H9 (cell line): ENCODE data around the gene ETV6. TPM values are rescaled to one million over a fixed set of nuclear protein-coding genes. Genes with fewer than 3 reads are reported as not detected.

Experiments
- DNase-seq: peaks from one replicate; pipeline ENCODE4 v3.0.0-alpha.2; 2017
- H2AFZ ChIP-seq: one replicate; pipeline ENCODE4 v1.6.1; 2013; ENCODE audit warnings: mild to moderate bottlenecking, low read length, control low read depth, moderate library complexity
- H2AK5ac ChIP-seq: 2 replicates; pipeline ENCODE4 v1.6.1; 2013; ENCODE audit warnings: low read length, control low read depth, mixed read lengths; ENCODE audit not compliant: insufficient read length
- H2BK120ac ChIP-seq: one replicate; pipeline ENCODE4 v1.6.1; 2013; ENCODE audit warnings: low read depth, mild to moderate bottlenecking, low read length, control low read depth, inconsistent platforms; ENCODE audit not compliant: poor library complexity, severe bottlenecking
- H2BK12ac ChIP-seq: 2 replicates; pipeline ENCODE4 v1.6.1; 2013; ENCODE audit warnings: low read length, control low read depth, mixed read lengths, low read depth; ENCODE audit not compliant: insufficient read length
- H2BK15ac ChIP-seq: 2 replicates; pipeline ENCODE4 v1.6.1; 2013; ENCODE audit warnings: low read depth, low read length, control low read depth
- H2BK20ac ChIP-seq: one replicate; pipeline ENCODE4 v1.6.1; 2013; ENCODE audit warnings: low read depth, mild to moderate bottlenecking, low read length, control low read depth, inconsistent platforms; ENCODE audit not compliant: poor library complexity, severe bottlenecking
- H2BK5ac ChIP-seq: 2 replicates; pipeline ENCODE4 v1.6.1; 2013; ENCODE audit warnings: low read length, control low read depth, mixed read lengths; ENCODE audit not compliant: insufficient read length
- H3K14ac ChIP-seq: 2 replicates; pipeline ENCODE4 v1.6.1; 2013; ENCODE audit warnings: low read length, control low read depth; ENCODE audit not compliant: insufficient read depth
- H3K18ac ChIP-seq: 2 replicates; pipeline ENCODE4 v1.6.1; 2013; ENCODE audit warnings: low read depth, mild to moderate bottlenecking, mixed read lengths, low read length, control low read depth; ENCODE audit not compliant: insufficient read length
- H3K23ac ChIP-seq: 2 replicates; pipeline ENCODE4 v1.6.1; 2013; ENCODE audit warnings: low read length, control low read depth, mixed read lengths, low read depth; ENCODE audit not compliant: insufficient read length
- H3K23me2 ChIP-seq: 2 replicates; pipeline ENCODE4 v1.6.1; 2013; ENCODE audit warnings: low read depth, mild to moderate bottlenecking, mixed read lengths, low read length, control low read depth; ENCODE audit not compliant: insufficient read length, poor library complexity, severe bottlenecking
- H3K27ac ChIP-seq: 2 replicates; pipeline ENCODE4 v1.5.1; 2013; ENCODE audit warnings: low read length, control low read depth, mixed read lengths, low read depth; ENCODE audit not compliant: insufficient read length
- H3K27me3 ChIP-seq: 2 replicates; pipeline ENCODE4 v1.6.1; 2013; ENCODE audit warnings: low read length, control low read depth, inconsistent platforms; ENCODE audit not compliant: insufficient read depth
- H3K4ac ChIP-seq: 2 replicates; pipeline ENCODE4 v1.6.1; 2013; ENCODE audit warnings: low read depth, mild to moderate bottlenecking, control low read depth, inconsistent platforms, low read length, moderate library complexity
- H3K4me1 ChIP-seq: 2 replicates; pipeline ENCODE4 v1.6.1; 2013; ENCODE audit warnings: low read length, control low read depth, inconsistent platforms; ENCODE audit not compliant: insufficient read depth
- H3K4me2 ChIP-seq: 2 replicates; pipeline ENCODE4 v1.6.1; 2013; ENCODE audit warnings: low read length, control low read depth, mixed read lengths; ENCODE audit not compliant: insufficient read length, insufficient read depth
- H3K56ac ChIP-seq: 2 replicates; pipeline ENCODE4 v1.6.1; 2013; ENCODE audit warnings: low read depth, mild to moderate bottlenecking, mixed read lengths, low read length, control low read depth; ENCODE audit not compliant: insufficient read length
- H3K79me1 ChIP-seq: 2 replicates; pipeline ENCODE4 v1.6.1; 2013; ENCODE audit warnings: low read depth, mild to moderate bottlenecking, moderate library complexity, low read length, control low read depth, inconsistent platforms; ENCODE audit not compliant: insufficient read depth, poor library complexity, severe bottlenecking
- H3K79me2 ChIP-seq: 2 replicates; pipeline ENCODE4 v1.6.1; 2013; ENCODE audit warnings: low read length, control low read depth, inconsistent platforms; ENCODE audit not compliant: insufficient read depth
- H3K9ac ChIP-seq: 2 replicates; pipeline ENCODE4 v1.6.1; 2013; ENCODE audit warnings: low read length, control low read depth, mixed read lengths; ENCODE audit not compliant: insufficient read length; ENCODE audit errors: extremely low read depth
- H3K9me3 ChIP-seq: one replicate; pipeline ENCODE4 v1.6.1; 2013; ENCODE audit warnings: low read depth, low read length, inconsistent platforms; ENCODE audit not compliant: control insufficient read depth
- H3T11ph ChIP-seq: one replicate; pipeline ENCODE4 v1.6.1; 2013; ENCODE audit warnings: mild to moderate bottlenecking, low read length, control low read depth, inconsistent platforms
- H4K20me1 ChIP-seq: one replicate; pipeline ENCODE4 v1.6.1; 2013; ENCODE audit not compliant: control insufficient read depth, insufficient read length, insufficient read depth
- H4K5ac ChIP-seq: 2 replicates; pipeline ENCODE4 v1.6.1; 2013; ENCODE audit warnings: low read depth, mild to moderate bottlenecking, mixed read lengths, low read length, control low read depth; ENCODE audit not compliant: insufficient read length
- H4K8ac ChIP-seq: replicated peaks from 2 replicates; pipeline ENCODE4 v1.6.1; 2013; ENCODE audit warnings: low read length, control low read depth, mixed read lengths, low read depth; ENCODE audit not compliant: insufficient read length
- H4K91ac ChIP-seq: 2 replicates; pipeline ENCODE4 v1.6.1; 2013; ENCODE audit warnings: low read depth, mild to moderate bottlenecking, moderate library complexity, mixed read lengths, low read length, control low read depth; ENCODE audit not compliant: insufficient read length
- H3K27ac Mint-ChIP-seq, 3 experiments: 2 replicates in 2 of 3; 3 replicates in 1 of 3; pipeline ENCODE4 v1.8.0; 2020 to 2021; ENCODE audit warnings: mixed read lengths in 3 of 3, mild to moderate bottlenecking in 1 of 3, moderate library complexity in 1 of 3
- H3K27me3 Mint-ChIP-seq: 2 replicates; pipeline ENCODE4 v1.8.0; 2021; ENCODE audit warnings: low read depth, mild to moderate bottlenecking, moderate library complexity, mixed read lengths
- H3K36me3 Mint-ChIP-seq, 3 experiments: 2 replicates in 2 of 3; 3 replicates in 1 of 3; pipeline ENCODE4 v1.8.0; 2020 to 2021; ENCODE audit warnings: low read depth in 3 of 3, mixed read lengths in 3 of 3; ENCODE audit not compliant: insufficient read depth in 1 of 3
- H3K4me1 Mint-ChIP-seq, 2 experiments: 2 replicates each; pipeline ENCODE4 v1.8.0; 2020; ENCODE audit warnings: mixed read lengths in 2 of 2
- H3K4me3 Mint-ChIP-seq, 2 experiments: 2 replicates in 1 of 2; 3 replicates in 1 of 2; pipeline ENCODE4 v1.8.0; 2020 to 2021; ENCODE audit warnings: mild to moderate bottlenecking in 2 of 2, mixed read lengths in 2 of 2, moderate library complexity in 1 of 2
- H3K9me3 Mint-ChIP-seq, 2 experiments: 2 replicates in 1 of 2; 3 replicates in 1 of 2; pipeline ENCODE4 v1.8.0; 2020; ENCODE audit warnings: mild to moderate bottlenecking in 2 of 2, mixed read lengths in 2 of 2, moderate library complexity in 1 of 2
- CTCF ChIP-seq: fragments of 200-600 bp; sonication (generic); conservative IDR thresholded peaks from 3 replicates; pipeline ENCODE4 v1.8.0; 2021; ENCODE audit warnings: antibody characterized with exemption, mild to moderate bottlenecking
- WGBS: extraction: QIAGEN DNeasy Blood & Tissue Kit; methylation state at CpG from one replicate; pipeline ENCODE4 v1.1.7; 2013; ENCODE audit warnings: missing lambda C conversion rate, low lambda C conversion rate, mixed read lengths; ENCODE audit not compliant: insufficient read length; ENCODE audit errors: extremely low coverage; 5-methylcytosine and 5-hydroxymethylcytosine counted together
- total RNA-seq: library from RNA; stranded (reverse); gene quantifications from 2 replicates; pipeline ENCODE4 v1.2.1, GENCODE V29; 2021

Gene ETV6
- total RNA-seq, 1 experiment from 2014 or later: 28.7 TPM

DNA sequence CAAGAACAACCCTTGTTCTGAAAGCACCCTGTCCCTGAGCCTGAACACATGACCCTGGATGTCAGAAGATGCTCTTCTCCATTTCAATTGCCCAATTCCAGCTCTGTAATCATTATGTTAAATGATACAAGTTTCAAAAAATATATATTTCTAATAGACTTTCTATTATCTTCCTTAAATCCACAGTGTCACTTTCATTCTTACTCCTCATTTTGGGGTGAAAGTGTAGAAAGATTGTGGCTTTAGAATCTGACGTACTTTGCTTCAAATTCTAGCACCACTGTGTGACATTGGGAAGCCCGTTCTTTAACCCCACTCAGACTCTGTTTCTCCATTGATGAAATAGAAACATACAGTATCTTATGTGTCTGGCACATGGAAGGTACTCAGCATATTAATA is 83.2 kb downstream of the ETV6 start:
- DNase-seq: no peak
- peak overlapping the region in 2 of 3 experiments; percentile 65 to 84; a peak in 4 of 7 replicates for H3K27ac Mint-ChIP-seq
- H2BK20ac ChIP-seq: no peak overlapping the region
- H2BK120ac ChIP-seq: no peak overlapping the region
- no peaks in the 10 kb centered on the region for H3K27me3 ChIP-seq
- no peak overlapping the region for H3K9ac ChIP-seq
- H3K4me3 Mint-ChIP-seq: no peak overlapping the region
- no peaks in the 10 kb centered on the region for H3K9me3 ChIP-seq
- no peak overlapping the region for H3K4ac ChIP-seq
- H3K56ac ChIP-seq: no peak overlapping the region
- no peaks in the 10 kb centered on the region for H3K27me3 Mint-ChIP-seq
- peaks cover 12 to 14% of the 10 kb centered on the region in 2 experiments for H3K4me1 Mint-ChIP-seq
- H4K91ac ChIP-seq: no peak overlapping the region
- H3K23ac ChIP-seq: no peak overlapping the region
- H3K4me1 ChIP-seq: peaks cover 3% of the 10 kb centered on the region; the same call in 1 of the 2 replicates
- H3K27ac ChIP-seq: no peak overlapping the region
- H2AFZ ChIP-seq: no peak overlapping the region
- H2BK12ac ChIP-seq: no peak overlapping the region
- no peak overlapping the region for H4K8ac ChIP-seq
- H2AK5ac ChIP-seq: no peak overlapping the region
- no peaks in the 10 kb centered on the region for H3K79me2 ChIP-seq
- no peak overlapping the region for H4K5ac ChIP-seq
- no peaks in the 10 kb centered on the region for H3K79me1 ChIP-seq
- no peaks in the 10 kb centered on the region for H4K20me1 ChIP-seq
- H3K4me2 ChIP-seq: no peak overlapping the region
- H3K9me3 Mint-ChIP-seq: no peaks in the 10 kb centered on the region
- H3K23me2 ChIP-seq: no peaks in the 10 kb centered on the region
- WGBS: no CpG with 5 or more reads among the region's 2 CpGs
- no peak overlapping the region for H2BK5ac ChIP-seq
- no peak overlapping the region for H2BK15ac ChIP-seq
- TF ChIP-seq CTCF: no peak
- no peaks in the 10 kb centered on the region; a peak in 2 of 7 replicates for H3K36me3 Mint-ChIP-seq
- no peak overlapping the region for H3T11ph ChIP-seq
- no peak overlapping the region for H3K14ac ChIP-seq
- no peak overlapping the region for H3K18ac ChIP-seq
